Spinal cord (tissue), 10 donors: ENCODE measurements around the gene PRR3. TPM values are rescaled to one million over a fixed set of nuclear protein-coding genes. Genes with fewer than 3 reads are reported as not detected.

Source experiments
- DNase-seq, 6 donors: peaks; one replicate each; pipeline versions ENCODE4 v3.0.0 to v3.0.0-alpha.2; 2013 to 2015; ENCODE audit warnings: low spot score in 6 of 6, low read depth in 4 of 6
- H3K27ac ChIP-seq: one replicate; pipeline ENCODE4 v1.5.1; 2013; ENCODE audit warnings: low read depth, low read length, control low read depth
- H3K27me3 ChIP-seq: one replicate; pipeline ENCODE4 v1.6.1; 2013; ENCODE audit warnings: low read length; ENCODE audit not compliant: control insufficient read depth, insufficient read depth
- H3K36me3 ChIP-seq: one replicate; pipeline ENCODE4 v1.6.1; 2013; ENCODE audit warnings: low read length; ENCODE audit not compliant: control insufficient read depth, insufficient read depth
- H3K4me1 ChIP-seq: one replicate; pipeline ENCODE4 v1.6.1; 2013; ENCODE audit warnings: low read length; ENCODE audit not compliant: control insufficient read depth, insufficient read depth
- H3K4me3 ChIP-seq: one replicate; pipeline ENCODE4 v1.5.1; 2013; ENCODE audit warnings: low read depth, low read length, control low read depth
- H3K9me3 ChIP-seq: one replicate; pipeline ENCODE4 v1.6.1; 2013; ENCODE audit warnings: low read length; ENCODE audit not compliant: control insufficient read depth, insufficient read depth
- WGBS: methylation state at CpG from one replicate; pipeline ENCODE4 v1.1.5; 2013; ENCODE audit warnings: missing lambda C conversion rate; ENCODE audit not compliant: insufficient coverage; 5-methylcytosine and 5-hydroxymethylcytosine counted together
- polyA plus RNA-seq, 2 donors: library from polyadenylated mRNA; unstranded; fragments of 120-200 nt; gene quantifications; one replicate each; pipeline ENCODE4 v1.2.1, GENCODE V29; 2013; ENCODE audit not compliant: insufficient read length in 2 of 2
- total RNA-seq, 2 donors: library from RNA; depleted of rRNA in 1 of 2; stranded (reverse); fragments of 120-200 nt in 1 of 2; fragments of >200 nt in 1 of 2; gene quantifications; one replicate each; pipeline versions ENCODE4 v1.2.3 to v1.2.4, GENCODE V29; 2013 to 2014
- donor health status: healthy.

Gene PRR3
- total and polyA plus RNA-seq, 4 donors = 8.3 to 46.0 (median 29.8) TPM

GRCh38 chr6:30530014-30530413 is 27.1 kb upstream of the PRR3 start:
- Histone ChIP-seq H3K4me3 (no peak overlapping the region), H3K9me3 (no peaks in the 10 kb centered on the region), H3K36me3 (no peaks in the 10 kb centered on the region), H3K27me3 (no peaks in the 10 kb centered on the region), H3K27ac (no peak overlapping the region), H3K4me1 (no peaks in the 10 kb centered on the region)
- no peak for DNase-seq
- 71% methylated on average over 1 of the region's 2 CpGs for WGBS

- WGBS = 87% methylated on average over 10 of the region's 15 CpGs
- no peaks in the 10 kb centered on the region for H3K27me3 ChIP-seq
- H3K4me1 ChIP-seq = no peaks in the 10 kb centered on the region
- H3K9me3 ChIP-seq = no peaks in the 10 kb centered on the region
- H3K27ac ChIP-seq = no peak overlapping the region
- no peak for DNase-seq
- no peaks in the 10 kb centered on the region for H3K36me3 ChIP-seq
- H3K4me3 ChIP-seq = no peak overlapping the region
Observed at GRCh38 chr6:30533460-30534294, 23.4 kb upstream of the PRR3 start.

- Histone ChIP-seq H3K4me1 (peaks cover 7% of the 10 kb centered on the region), H3K27me3 (peaks cover 4% of the 10 kb centered on the region), H3K36me3 (no peaks in the 10 kb centered on the region), H3K4me3 (no peak overlapping the region), H3K27ac (no peak overlapping the region), H3K9me3 (no peaks in the 10 kb centered on the region)
- no CpG with 5 or more reads among the region's 3 CpGs for WGBS
- no peak for DNase-seq
Observed at GRCh38 chr6:30537931-30538330, 19.2 kb upstream of the PRR3 start.

- Histone ChIP-seq H3K4me1 (peaks cover 7% of the 10 kb centered on the region), H3K27me3 (peaks cover 4% of the 10 kb centered on the region), H3K9me3 (no peaks in the 10 kb centered on the region), H3K27ac (peak overlapping the region; percentile 15), H3K4me3 (peak overlapping the region; percentile 37), H3K36me3 (peaks cover 12% of the 10 kb centered on the region)
- DNase-seq = peak; percentile 66 to 95 (median 74)
- WGBS = 17% methylated on average over 19 of the region's 23 CpGs
Observed at GRCh38 chr6:30541515-30542403, 15.3 kb upstream of the PRR3 start.

GRCh38 chr6:30542404-30542725 is 14.7 kb upstream of the PRR3 start:
- Histone ChIP-seq H3K9me3 (no peaks in the 10 kb centered on the region), H3K27ac (no peak overlapping the region), H3K27me3 (peaks cover 4% of the 10 kb centered on the region), H3K36me3 (peaks cover 18% of the 10 kb centered on the region), H3K4me3 (no peak overlapping the region), H3K4me1 (peaks cover 7% of the 10 kb centered on the region)
- DNase-seq = no peak
- 53% methylated on average over 3 of the region's 4 CpGs for WGBS

GRCh38 chr6:30542915-30543314 is 14.2 kb upstream of the PRR3 start:
- Histone ChIP-seq H3K9me3 (no peaks in the 10 kb centered on the region), H3K36me3 (peaks cover 21% of the 10 kb centered on the region), H3K27ac (no peak overlapping the region), H3K4me1 (peaks cover 7% of the 10 kb centered on the region), H3K4me3 (no peak overlapping the region), H3K27me3 (peaks cover 4% of the 10 kb centered on the region)
- no peak for DNase-seq
- no CpG with 5 or more reads among the region's 1 CpG for WGBS

GRCh38 chr6:30543821-30544220 is 13.3 kb upstream of the PRR3 start:
- H3K27ac ChIP-seq = no peak overlapping the region
- H3K4me3 ChIP-seq = no peak overlapping the region
- H3K27me3 ChIP-seq = peaks cover 4% of the 10 kb centered on the region
- H3K36me3 ChIP-seq = peaks cover 25% of the 10 kb centered on the region
- peaks cover 7% of the 10 kb centered on the region for H3K4me1 ChIP-seq
- no peaks in the 10 kb centered on the region for H3K9me3 ChIP-seq
- 100% methylated on average over 2 of the region's 3 CpGs for WGBS
- DNase-seq = no peak

- H3K27ac ChIP-seq = no peak overlapping the region
Observed at GRCh38 chr6:30544666-30545272, 12.3 kb upstream of the PRR3 start.

GRCh38 chr6:30547454-30547853 is 9.6 kb upstream of the PRR3 start:
- Histone ChIP-seq H3K36me3 (peaks cover 54% of the 10 kb centered on the region), H3K27ac (no peak overlapping the region), H3K27me3 (no peaks in the 10 kb centered on the region), H3K9me3 (no peaks in the 10 kb centered on the region), H3K4me3 (no peak overlapping the region), H3K4me1 (no peaks in the 10 kb centered on the region)
- 97% methylated on average over 5 of the region's 6 CpGs for WGBS
- DNase-seq = no peak

More at GRCh38 chr6:30544666-30545272, 12.3 kb upstream of the PRR3 start:
- H3K9me3 ChIP-seq = no peaks in the 10 kb centered on the region
- WGBS = 38% methylated on average over 3 of the region's 6 CpGs
- H3K4me1 ChIP-seq = peaks cover 7% of the 10 kb centered on the region
- DNase-seq = peak in 5 of 6 donors; percentile 24 to 86 (median 50)
- no peak overlapping the region for H3K4me3 ChIP-seq
- peaks cover 34% of the 10 kb centered on the region for H3K36me3 ChIP-seq
- H3K27me3 ChIP-seq = peaks cover 4% of the 10 kb centered on the region
